HG02840 (cell line): ENCODE measurements around the gene GATC.
A peak's percentile ranks its signal among the peaks of the same experiment; 100 is the strongest.

Source experiments
- ATAC-seq: cut with Tn5 transposase; IDR thresholded peaks from one replicate; pipeline ENCODE4 v1.9.1; 2021; ENCODE audit warnings: mild to moderate bottlenecking, moderate library complexity, moderate number of reproducible peaks; ENCODE audit not compliant: unreplicated experiment, low FRiP score

Gene GATC, protein sequence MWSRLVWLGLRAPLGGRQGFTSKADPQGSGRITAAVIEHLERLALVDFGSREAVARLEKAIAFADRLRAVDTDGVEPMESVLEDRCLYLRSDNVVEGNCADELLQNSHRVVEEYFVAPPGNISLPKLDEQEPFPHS

DNA sequence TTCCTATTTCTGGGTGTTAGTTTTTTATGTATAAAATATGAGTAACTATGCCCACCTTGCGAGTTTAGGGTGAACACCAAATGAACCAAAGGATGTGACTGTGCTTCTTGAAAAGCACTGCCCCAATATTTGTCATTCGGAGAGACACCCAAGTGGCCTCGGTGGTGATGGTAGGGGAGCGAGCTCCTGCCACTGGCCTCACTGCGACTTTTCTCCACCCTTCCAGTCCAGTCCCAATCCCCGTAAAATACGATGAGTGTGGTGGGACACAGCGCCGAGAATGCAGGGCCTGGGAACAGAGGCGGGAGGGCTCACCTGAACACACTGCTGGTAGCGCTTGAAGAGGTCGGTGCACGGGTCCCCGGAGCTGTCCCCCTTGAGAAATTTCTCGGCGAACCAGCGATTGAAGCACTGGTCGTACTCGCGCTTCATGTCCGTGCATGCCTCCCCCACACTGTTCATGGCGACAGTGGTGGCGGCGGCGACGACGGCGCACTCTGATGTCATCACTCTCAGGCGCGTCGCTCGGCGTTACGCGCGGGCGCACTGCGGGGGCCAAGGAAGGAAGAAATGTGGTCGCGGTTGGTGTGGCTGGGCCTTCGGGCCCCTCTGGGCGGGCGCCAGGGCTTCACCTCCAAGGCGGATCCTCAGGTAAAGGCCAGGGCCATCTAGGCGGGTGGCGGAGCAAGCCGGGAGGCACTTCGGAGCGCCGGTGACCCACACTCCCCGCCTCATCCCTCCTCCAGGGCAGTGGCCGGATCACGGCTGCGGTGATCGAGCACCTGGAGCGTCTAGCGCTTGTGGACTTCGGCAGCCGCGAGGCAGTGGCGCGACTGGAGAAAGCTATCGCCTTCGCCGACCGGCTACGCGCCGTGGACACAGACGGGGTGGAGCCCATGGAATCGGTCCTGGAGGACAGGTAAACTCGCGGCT is at the start of gene GATC, which contains the start of gene TRIAP1:
Gene GATC, plus strand, starts transcription at position 534 of the 933 bp plus-strand sequence. Its CDS starts 37 bp downstream, at position 571.
Gene TRIAP1, minus strand, starts transcription at position 474 of the 933 bp plus-strand sequence. Its CDS starts 12 bp downstream, at position 462.
- peak; percentile 90 for ATAC-seq

DNA sequence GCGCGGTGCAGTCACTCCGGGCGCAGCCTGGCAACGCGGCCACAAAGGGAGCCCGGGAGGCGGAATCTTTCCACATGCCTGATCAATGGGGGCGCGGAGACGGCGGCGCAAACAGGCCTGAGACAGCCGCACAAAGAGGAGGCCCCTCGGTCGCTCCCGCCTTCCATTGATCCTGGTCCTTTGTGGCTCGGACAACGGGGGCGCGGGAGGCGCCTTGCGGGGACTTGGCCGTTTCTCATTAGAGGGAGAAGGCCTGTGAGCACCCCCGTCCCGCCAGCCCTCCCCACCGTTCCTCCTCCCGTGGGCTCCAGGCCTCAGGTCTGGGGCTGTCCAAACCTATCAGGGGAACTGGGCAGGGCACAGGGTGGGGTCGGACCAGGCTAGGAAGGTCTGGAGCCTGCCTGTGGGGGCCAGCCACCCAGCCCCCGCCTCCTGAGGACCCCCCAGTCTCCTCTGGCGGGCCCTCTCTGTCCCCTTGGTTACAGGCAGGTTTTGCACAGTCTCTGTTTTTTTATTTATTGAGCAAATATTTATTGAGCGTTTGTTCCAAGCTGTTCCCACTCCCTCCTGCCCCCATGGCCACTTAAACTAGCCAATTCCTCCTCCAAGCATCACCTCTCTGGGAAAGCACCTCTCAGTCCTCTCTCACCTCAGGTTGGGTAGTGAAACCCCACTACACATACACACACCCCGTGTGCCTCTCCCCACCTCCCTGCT is 48.3 kb upstream of the GATC start:
- ATAC-seq = no peak

DNA sequence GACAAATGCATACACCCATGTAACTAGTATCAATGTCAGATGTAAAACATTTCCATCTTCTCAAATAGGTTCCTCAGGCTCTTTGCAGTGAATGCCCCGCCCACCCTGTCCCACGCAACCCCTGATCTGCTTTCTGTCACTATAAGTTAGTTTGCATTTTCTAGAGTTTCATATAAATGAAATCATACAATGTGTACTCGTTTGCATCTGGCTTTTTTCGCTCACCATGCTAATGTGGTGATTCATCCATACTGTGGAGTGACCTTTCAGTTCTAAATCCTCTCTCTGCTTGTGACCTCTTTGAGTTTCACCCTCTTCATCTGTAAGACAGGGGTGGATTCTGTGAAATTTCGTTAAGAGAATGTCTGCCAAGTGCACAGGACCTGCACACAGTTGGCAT is 46.7 kb upstream of the GATC start:
- no peak for ATAC-seq

DNA sequence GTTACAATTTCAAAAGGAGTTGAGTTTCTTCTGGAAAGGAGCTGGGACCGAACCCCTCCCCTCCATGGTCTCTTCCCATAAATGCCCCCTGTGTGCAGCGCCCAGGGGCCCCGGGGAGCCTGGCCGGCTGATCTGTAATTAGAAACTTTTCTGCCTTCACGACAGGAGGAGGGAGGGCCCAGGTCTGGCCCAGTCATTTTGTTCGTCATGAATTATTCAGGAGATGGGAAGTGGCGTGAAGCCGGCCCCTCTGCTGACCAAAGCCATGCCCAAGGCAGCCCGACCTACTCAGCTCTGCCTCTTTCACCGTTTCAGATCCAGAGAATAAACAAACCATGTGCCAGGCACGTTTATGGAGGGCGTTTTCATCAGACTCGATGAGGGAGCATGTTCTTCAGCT is 44.0 kb upstream of the GATC start:
- ATAC-seq = no peak

DNA sequence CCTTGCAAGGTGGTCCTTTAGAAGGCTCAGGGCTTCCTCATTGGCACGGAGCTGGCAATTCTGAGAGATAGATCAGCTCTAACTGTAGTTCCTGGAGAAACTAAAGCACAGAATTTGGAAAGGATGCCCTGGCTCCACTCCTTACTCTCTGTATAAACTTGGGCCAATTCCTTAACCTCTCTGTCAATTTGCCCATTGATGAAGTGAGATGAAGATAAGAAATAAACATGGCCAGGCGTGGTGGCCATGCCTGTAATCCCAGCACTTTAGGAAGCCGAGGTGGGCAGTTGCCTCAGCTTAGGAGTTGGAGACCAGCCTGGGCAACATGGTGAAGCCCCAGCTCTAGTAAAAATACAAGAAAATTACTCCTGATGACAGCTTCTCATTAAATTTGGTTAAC is 42.4 kb upstream of the GATC start:
- no peak for ATAC-seq

DNA sequence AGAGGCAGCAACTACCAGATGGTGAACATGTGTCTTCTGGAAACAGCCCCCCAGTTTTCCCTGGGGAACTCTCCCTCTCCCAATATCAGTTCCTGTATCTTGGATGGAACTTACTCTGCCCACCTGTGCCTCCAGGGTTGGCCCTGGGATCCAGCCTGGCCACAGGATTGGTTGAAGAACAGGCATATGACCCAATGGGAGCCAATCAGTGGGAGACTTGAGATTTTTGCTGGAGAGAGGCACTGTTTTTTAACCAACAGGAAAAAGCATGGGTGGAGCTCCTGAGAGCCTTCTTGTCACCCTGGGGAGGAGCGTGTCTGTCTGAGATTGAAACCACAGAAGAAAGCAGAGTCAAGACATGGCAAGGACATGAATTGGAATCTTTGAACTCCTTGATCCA is 42.0 kb upstream of the GATC start:
- no peak for ATAC-seq

DNA sequence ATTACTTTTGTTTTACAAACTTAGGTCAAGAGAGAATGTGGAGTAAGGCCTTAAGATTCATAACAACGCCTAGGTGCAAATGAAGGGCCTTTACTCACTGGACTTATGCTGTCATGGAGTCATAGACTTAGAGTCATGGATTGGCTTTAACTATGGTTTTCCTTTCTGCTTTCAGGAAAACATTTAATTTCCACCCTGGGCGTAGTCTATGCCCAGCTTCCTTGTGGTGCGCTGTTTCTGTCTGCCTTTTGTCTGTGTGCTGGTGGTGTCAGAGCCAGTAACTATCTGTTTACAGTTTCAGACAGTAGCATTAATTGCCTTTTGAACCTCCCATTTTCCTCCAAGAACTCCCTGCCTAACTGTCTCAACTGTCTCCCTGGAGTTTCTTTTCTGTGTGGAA is 40.2 kb upstream of the GATC start:
- no peak for ATAC-seq

DNA sequence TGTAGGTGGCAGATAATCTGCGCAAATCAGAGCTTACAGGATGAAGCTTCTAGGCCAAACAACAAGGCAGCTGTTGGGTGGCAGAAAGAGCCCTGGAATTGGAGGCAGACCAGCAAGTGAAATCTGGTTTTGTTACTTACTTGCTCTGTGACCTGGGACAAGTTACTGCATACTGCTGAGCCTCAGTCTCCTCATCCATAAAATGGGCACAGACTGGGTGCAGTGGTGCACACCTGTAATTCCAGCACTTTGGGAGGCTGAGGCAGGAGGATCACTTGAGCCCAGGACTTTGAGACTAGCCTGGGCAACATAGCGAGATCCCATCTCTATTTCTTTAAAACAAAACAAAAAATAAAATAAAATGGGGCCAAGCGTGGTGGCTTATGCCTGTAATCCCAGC is 39.7 kb upstream of the GATC start:
- no peak for ATAC-seq

DNA sequence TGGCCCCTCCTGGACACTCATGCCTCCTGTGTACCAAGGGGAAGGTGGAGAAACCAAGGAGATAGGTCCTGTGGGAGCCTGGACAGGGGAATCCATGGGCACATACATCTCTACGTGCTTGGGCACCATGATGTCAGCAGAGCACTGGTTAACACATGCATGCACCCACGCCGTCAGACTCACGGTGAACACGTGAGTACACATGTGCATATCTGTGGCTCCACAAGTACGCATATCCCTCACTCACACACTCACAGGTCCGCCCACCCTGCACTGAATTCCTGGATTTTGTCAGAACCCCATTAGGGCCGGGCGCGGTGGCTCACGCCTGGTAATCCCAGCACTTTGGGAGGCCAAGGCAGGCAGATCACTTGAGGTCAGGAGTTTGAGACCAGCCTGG is 37.5 kb upstream of the GATC start:
- ATAC-seq = no peak

DNA sequence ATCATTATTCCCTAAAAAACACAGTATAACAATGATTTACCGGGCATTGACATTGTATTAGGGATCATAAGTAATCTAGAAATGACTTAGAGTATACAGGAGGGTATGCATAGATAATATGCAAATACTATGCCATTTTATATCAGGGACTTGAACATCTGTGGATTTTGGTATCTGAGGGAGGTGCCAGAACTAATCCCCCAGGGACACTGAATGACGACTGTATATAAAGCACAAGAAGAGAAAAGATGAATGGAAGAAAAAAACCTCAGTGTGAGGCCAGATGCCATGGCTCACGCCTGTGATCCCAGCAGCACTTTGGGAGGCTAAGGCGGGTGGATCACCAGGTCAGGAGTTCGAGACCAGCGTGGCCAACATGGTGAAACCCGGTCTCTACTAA is 33.8 kb upstream of the GATC start:
- no peak for ATAC-seq

DNA sequence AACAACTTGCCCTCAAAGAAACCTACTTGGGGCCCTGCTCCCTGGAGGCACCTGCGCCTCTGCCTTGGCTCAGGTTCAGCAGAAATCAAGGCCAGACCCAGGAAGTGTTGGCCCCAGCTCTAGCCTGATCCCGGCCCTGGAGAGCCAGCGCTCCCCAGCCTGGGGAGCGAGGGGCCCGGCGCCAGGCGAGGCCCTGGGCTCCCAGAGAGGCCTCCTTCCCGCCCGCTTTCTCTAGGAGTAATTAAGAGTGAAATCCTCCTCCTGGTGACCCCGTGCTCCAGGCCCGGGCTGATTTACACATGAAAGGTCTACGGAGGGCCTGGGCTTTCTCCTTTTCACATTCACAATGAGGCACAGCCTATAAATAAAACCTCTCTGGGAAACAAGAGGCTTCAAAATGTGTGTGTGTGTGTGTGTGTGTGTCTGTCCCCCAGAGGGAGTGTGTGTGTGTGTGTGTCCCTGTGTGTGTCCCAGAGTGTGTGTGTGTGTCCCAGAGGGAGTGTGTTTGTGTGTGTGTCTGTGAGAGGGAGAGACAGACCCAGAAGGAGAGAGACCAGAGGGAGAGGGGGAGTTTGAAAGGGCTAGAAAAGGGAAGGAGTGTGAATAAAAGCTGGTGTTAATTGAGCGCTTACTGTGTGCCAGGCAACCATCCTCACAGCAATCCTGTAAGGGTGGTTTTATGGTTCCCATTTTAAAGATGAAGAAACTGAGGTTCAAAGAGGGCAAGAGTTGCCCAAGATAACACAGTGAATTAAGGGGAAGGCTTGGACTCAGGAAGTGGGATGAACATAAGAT is 32.1 kb upstream of the GATC start:
- ATAC-seq = no peak

DNA sequence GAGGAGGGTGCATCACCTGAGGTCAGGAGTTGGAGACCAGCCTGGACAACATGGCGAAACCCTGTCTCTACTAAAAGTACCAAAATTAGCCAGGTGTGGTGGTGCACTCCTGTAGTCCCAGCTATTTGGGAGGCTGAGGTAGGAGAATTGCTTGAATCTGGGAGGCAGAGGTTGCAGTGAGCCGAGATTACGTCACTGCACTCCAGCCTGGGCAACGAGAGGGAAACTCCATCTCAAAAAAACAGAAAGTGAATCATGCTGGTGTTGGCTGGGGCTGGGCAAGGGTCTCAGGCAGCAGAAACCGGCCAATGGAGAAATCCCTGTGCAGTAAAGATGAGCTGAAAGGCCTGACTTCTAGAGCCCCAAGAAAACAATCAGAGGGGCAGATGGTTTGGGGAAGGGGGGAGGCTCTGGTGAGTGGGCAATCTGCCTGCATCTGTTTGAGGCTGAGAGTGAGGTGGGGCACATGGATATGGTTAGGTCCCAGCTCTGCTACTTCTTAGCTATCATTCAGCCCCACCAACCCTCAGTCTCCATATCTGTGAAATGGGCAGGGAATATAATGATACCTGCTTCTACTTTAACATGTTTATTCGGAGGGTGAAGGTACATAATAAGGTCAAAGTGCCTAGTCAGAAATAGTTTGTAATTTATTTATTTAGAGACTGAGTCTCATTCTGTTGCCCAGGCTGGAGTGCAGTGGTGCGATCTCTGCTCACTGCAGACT is 29.6 kb upstream of the GATC start:
- no peak for ATAC-seq

DNA sequence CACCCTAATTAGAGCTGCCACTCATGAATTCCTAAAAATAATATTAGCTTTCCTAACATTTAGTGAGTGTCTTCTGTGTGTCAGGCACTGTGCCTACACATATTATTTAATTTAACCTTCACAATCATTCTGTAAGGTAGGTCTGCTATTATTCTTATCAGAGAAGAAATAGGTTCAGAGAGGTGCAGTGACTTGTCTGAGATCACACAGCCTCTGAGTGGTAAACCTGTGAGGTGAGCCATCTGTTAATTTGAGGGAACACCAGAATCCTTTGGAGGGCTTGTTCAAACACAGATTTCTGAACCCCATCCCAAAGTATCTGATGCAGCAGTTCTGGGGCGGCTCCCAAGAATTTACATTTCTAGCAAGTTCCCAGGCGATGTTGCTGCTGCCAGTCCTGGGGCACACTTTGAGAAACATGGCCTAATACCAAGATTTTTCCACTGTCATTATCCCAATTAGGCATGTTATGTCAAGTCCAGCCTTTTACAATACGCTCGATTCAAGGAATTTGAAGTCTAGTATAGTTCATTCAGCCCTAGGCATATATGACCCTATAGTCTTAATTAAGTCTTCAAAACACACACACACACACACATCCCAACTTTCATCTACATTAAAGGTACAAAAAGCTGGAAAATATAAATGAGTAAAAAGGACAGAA is 28.2 kb upstream of the GATC start:
- ATAC-seq = no peak

DNA sequence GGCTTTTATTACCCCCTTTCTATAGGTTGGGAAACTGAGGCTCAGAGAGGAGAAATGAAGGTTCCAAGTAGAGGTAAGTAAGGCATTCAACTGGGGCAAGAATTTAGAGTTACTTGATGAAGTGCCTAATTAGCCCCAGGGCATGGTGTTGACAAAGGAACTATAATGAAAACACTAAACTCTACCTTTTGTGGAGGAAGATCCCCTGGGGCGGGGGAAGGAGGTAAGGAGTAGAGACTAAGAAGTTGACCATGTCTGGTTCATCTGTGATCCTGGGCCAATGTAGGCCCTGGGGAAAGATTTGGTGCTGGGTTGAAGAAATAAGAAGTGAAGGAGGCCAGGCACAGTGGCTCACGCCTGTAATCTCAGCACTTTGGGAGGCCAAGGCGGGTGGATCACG is 24.5 kb upstream of the GATC start:
- ATAC-seq = no peak

DNA sequence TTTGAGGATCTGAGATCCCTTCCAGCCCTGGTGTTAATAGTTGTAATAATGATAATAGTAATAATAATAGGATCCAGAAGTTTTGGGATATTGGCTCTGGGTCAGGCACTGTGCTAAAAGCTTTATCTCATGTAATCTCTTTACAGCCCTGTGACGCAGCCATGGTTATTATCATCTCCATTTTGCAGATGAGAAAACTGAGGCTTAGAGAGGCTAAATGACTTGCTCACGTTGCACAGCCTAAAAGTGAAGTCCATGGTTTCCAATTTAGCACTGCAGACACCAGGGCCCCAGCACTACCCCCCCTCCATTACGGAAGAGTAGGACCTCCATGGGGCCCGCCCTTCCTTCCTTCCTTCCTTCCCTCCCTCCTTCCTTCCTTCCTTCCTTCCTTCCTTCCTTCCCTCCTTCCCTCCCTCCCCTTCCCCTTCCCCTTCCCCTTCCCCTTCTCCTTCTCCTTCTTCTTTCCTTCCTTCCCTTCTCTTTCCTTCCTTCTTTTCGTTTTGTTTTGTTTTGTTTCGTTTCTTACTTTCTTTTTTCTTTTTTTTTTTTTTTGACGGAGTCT is 23.3 kb upstream of the GATC start:
- ATAC-seq = no peak

DNA sequence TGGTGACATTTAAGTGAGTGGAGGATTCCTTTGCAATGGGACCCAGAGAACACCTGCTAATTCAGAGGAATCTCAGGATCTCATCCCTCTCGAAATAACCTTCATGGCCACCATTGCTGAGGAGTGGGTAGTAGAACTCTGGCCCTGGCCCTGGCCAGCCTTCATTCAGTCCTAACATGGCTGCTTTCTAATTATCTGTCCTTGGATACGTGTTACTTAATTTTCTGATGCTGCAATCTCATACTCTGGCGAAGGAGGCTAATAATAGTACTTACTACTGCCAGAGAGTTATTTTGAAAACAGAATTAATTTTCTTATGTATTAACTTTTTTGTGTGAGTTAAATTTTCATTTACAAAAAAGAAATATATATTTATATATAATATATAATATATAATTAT is 20.4 kb upstream of the GATC start:
- no peak for ATAC-seq

DNA sequence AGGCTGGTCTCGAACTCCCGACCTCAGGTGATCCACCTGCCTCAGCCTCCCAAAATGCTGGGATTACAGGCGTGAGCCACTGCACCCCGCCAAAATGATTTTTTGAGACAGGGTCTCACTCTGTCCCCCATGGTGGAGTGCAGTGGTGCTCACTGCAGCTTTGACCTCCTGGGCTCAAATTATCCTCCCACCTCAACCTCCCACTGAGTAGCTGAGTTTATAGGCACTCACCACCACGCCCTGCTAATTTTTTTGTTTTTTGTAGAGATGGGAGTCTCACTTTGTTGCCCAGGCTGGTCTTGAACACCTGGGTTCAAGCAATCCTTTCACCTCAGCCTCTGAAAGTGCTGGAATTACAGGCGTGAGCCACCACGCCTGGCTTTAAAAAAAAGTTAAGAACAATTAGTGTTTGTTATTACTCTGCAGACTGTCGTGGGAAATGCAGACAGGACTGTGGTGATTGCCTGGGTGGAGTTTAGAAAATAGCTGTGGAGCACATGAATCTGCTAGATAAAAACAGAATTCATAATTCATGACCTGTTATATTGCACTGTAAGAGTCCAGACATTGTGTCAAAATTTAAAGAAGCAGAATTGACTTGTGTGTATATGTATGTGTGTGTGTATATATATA is 17.5 kb upstream of the GATC start:
- no peak for ATAC-seq

DNA sequence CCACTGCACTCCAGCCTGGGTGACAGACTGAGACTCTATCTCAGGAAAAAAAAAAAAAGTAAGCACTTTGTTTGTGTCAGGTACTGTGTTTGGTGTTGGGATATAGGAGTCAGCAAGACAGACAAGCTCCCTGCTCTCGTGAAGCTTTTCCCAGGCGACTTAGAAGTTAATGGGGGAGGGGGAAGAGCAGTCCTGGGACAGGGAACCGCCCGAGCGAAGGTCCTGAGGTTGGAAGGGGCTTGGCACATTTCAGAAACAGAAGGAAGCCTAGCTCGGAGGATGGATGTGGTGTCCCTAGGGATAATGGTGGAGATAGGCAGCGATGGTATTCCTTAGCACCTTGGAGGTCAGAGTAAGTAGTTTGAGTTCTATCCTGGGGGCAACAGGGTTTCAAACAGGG is 16.9 kb upstream of the GATC start:
- no peak for ATAC-seq
